ENCODE measurements around the gene MRLN.
"Not testable (repeated sequence)": the region's sequence is repeated elsewhere in the genome, so short reads cannot be mapped to it uniquely, and the experiment has no call there.

Gene MRLN

GRCh38 chr10:59745163-59745650 lies 8.0 kb downstream of the MRLN start:
- no peak for DNase-seq (ENCODE audit: low read depth)

DNA sequence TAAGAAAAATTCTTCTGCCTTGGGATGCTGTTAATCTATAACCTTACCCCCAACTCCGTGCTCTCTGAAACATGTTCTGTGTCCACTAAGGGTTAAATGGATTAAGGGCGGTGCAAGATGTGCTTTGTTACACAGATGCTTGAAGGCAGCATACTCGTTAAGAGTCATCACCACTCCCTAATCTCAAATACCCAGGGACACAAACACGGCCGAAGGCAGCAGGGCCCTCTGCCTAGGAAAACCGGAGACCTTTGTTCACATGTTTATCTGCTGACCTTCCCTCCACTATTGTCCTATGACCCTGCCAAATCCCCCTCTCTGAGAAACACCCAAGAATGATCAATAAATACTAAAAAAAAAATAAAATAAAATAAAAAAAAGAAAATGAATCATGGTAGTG lies 8.5 kb downstream of the MRLN start:
- DNase-seq (ENCODE audit: low read depth) = not testable (repeated sequence)

- DNase-seq (ENCODE audit: low read depth) = not testable (repeated sequence)
These were observed 9.1 kb downstream of the MRLN start for GRCh38 chr10:59744156-59744555.

GRCh38 chr10:59741583-59741982 lies 11.7 kb downstream of the MRLN start:
- no peak for DNase-seq (ENCODE audit: low read depth)

DNA sequence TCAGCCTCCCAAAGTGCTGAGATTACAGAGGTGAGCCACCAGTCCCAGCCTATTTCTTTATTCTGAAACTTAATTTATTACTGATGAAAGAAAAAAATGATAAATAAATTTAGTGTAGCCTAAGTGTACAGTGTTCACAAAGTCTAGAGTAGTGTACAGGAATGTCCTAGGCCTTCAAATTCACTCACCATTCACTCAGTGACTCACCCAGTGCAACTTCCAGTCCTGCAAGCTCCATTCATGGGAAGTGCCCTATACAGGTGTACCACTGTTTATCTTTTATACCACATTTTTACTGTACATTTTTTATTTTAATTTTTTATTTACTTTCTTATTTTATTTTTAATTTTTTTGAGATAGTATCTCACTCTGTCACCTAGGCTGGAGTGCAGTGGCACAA lies 12.2 kb downstream of the MRLN start:
- DNase-seq (ENCODE audit: low read depth) = no peak

DNA sequence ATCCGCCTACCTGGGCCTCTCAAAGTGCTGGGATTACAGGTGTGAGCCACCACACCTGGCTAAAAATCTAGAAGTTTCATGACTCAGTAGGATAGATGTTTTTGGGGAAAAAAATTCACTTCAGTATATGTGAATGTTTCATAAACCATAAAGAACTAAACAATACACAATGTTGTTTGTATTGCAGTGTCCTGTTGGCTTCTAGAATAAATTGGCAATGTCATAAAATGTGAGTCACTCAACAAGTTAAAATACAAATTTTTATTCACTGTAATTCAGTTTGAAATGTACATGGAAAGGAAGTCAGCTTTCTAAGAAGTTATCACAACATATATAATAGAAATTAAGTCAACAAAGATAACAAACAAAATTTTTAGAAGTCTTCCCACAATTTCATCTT lies 16.5 kb downstream of the MRLN start:
- no peak for DNase-seq (ENCODE audit: low read depth)

- no peak for DNase-seq (ENCODE audit: low read depth)
These were observed 18.0 kb downstream of the MRLN start for GRCh38 chr10:59735296-59735695.

- DNase-seq (ENCODE audit: low read depth) = no peak
These were observed 19.2 kb downstream of the MRLN start for GRCh38 chr10:59734014-59734462.

DNA sequence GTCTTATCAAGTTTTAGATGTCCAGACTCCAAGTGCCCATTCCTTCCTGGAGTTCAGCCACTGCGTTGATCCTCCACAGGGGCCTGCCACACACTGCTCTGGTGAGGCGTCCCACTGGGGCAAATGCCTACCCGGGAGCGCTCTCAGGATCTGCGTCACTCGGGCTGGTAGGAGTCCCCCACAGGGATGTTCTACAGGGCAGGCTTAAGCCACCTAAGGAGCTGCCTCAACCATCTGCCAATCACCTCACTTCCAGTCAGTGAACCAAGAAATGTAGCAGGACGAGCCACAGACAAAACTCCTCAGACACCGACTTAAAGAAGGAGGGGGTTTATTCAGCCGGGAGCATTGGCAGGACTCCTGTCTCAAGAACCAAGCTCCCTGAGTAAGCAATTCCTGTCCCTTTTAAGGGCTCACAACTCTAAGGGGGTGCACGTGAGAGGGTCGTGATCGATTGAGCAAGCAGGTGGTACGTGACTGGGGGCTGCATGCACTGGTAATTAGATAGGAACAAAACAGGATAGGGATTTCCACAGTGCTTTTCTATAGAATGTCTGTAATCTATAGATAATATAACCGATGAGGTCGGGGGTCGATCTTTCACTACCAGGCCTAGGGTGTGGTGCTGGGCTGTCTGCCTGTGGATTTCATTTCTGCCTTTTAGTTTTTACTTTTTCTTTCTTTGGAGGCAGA lies 19.8 kb downstream of the MRLN start:
- not testable (repeated sequence) for DNase-seq (ENCODE audit: low read depth)

GRCh38 chr10:59732849-59733248 lies 20.4 kb downstream of the MRLN start:
- DNase-seq (ENCODE audit: low read depth) = not testable (repeated sequence)

GRCh38 chr10:59729167-59729566 lies 24.1 kb downstream of the MRLN start:
- not testable (repeated sequence) for DNase-seq (ENCODE audit: low read depth)

DNA sequence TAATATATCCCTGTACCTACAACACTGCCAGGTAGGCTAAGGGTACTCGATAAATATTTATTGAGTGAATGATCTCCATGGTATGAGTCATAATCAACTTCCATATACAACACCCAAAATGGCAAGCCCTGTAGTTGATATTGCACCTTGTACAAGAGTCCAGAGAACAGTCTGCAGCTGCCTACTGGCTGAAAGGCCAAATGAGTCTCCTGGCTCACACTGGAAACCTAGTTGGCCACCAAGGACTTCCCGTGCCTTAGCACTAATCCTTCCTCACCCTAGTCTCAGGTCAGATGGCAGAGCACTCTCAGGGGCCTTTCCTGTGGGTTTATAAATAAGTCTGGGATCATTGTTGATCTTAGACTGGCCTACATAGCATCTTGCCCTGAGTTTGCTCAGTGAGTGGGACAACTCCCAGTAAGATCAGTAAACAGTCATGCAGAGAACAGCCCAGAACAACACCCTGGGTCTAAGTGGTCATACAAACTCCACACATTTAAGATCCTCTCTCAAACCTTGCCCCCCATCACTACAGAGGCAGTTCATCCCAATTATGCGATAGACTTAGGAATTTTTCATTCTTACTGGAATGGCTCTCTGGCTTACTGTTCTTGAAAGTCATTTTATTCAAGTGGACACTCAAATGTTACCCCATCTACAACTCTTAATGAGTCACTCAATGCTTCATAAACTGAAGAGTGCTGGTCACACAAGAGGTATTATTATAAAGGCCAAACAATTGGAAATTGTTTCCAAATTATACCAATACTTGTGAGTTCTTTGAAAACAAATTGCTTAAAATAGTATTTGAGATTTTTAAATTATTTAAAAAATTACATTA lies 28.9 kb downstream of the MRLN start:
- DNase-seq (ENCODE audit: low read depth) = no peak

DNA sequence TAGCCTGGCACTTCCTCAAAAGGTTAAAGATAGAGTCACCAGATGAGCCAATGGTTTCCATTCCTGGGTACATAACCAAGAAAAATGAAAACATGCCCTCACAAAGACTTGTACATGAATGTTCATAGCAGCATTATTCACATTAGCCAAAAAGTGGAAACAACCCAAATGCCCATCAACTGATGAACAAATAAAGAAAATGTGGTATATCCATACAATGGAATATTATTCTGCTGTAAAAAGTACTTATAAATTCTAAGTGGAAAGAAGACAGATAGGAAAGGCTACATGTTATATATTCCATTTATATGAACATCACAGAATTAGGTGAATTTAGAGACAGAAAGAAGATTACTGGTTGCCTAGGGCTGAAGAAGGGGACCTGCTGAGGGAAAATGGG lies 32.9 kb downstream of the MRLN start:
- no peak for DNase-seq (ENCODE audit: low read depth)

- DNase-seq (ENCODE audit: low read depth) = no peak
These were observed 33.9 kb downstream of the MRLN start for GRCh38 chr10:59719374-59719773.

- no peak for DNase-seq (ENCODE audit: low read depth)
These were observed 35.0 kb downstream of the MRLN start for GRCh38 chr10:59718257-59718656.

- DNase-seq (ENCODE audit: low read depth) = no peak
These were observed 39.9 kb downstream of the MRLN start for GRCh38 chr10:59713196-59713821.

GRCh38 chr10:59711871-59712494 lies 41.3 kb downstream of the MRLN start:
- no peak for DNase-seq (ENCODE audit: low read depth)

DNA sequence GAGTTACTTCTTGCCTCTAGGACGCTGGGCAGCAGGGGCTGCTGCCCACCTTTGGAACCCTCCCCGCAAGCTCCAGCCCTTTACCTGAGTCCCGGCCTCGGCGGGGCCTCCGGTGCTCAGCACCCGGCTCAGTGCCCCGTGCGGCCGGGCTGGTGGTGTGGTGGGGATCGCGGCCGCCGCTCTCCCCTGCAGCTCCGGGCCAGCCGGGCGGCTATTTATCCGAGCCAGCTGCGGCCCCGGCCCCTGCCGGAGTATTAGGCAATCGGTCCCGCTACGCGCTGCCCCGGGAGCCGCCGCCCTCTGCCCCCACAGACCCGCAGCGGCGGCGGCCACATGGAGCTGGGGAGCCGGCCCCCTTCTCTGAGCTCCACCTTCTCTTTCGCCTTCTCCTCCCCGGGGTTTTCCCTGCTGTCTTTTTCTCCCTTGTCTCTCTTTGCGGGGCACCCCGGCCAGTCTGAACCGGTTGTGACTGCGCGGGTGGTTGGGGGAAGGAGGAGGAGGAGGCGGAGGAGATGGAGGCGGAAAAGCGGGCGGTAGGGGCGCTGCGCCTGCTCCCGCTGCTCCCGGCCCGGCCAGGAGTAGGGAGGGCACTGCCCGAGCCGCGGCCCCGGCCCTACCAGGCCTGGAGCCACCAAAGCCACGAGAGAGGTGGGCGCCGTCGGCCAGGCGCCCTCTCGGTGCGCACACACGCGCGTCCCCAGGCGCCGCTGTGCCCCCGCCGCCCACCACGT lies 43.7 kb downstream of the MRLN start, which contains the start of gene SLC16A9:
SLC16A9 (minus strand) TSS at position 456 of the 731 bp plus-strand sequence. CDS start 25,559 bp downstream, outside the sequence.
- DNase-seq (ENCODE audit: low read depth) = no peak

DNA sequence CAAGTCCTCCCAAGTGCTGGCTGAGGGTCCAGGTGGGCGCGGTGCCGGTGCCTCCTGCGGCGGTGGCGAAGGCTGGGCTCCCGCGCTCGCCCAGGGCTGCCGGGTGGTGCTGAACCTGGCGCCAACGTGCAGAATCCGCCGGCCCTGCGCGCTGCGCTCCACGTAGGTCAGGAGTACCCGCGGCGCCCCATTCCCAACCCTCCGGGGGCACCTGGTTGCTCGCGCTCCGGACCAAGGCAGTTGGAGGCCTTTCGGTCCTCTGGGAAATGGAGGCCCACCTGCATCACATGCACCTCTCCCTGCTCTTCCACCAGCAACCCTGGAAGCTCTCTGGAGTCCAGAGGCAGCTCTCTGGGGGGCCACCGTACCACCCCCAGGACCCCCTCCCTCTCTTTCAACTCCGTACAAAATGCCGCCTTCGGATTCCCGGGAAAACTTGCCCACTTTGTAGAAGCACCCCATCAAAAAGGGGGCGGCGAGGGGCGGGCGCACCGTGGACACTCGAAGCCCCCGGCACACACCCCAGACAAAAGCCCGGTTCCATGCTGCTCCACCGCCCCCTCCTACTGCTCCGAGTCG lies 44.4 kb downstream of the MRLN start:
- no peak for DNase-seq (ENCODE audit: low read depth)

- no peak for DNase-seq (ENCODE audit: low read depth)
These were observed 46.1 kb downstream of the MRLN start for GRCh38 chr10:59706851-59707797.
